Measurements from ENCODE around the gene CCDC27.
"Not testable (repeated sequence)": the region's sequence is repeated elsewhere in the genome, so short reads cannot be mapped to it uniquely, and the experiment has no call there.

CCDC27 gene

DNA sequence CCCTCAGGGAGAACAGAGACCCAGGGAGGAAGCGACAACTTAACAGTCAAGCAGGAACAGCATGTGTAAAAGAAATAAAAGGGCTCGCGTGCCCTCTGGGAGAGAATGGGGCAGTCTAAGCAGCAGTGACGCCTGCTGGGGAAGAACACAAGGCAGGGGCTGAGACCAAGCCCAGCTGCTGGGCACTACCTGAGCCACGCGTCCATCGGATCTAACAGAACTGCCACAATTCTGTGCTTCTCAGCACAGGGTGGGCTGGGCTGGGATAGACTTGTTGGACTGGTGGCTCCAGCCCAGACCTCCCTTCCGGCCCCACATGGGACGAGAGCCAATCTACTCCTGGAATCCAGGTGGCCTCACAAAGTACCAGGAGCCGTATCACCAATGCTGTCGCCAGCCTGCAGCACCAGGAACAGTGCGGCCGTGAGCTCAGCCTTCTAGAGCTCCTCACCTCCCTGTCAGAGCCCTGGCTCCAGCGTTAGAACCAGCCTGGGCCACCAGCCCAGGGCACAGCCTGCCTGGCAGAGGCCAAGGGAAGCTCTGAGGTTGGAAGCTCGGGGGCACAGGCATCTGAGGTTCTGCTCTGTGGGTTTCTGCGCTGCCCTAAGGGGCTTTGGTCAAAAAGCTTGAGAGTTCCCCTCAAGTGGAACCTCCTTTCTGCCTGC is 36.6 kb downstream of the CCDC27 start:
- no peak for DNase-seq (ENCODE audit: extremely low read depth in 1 of 2, low read depth in 1 of 2)

DNA sequence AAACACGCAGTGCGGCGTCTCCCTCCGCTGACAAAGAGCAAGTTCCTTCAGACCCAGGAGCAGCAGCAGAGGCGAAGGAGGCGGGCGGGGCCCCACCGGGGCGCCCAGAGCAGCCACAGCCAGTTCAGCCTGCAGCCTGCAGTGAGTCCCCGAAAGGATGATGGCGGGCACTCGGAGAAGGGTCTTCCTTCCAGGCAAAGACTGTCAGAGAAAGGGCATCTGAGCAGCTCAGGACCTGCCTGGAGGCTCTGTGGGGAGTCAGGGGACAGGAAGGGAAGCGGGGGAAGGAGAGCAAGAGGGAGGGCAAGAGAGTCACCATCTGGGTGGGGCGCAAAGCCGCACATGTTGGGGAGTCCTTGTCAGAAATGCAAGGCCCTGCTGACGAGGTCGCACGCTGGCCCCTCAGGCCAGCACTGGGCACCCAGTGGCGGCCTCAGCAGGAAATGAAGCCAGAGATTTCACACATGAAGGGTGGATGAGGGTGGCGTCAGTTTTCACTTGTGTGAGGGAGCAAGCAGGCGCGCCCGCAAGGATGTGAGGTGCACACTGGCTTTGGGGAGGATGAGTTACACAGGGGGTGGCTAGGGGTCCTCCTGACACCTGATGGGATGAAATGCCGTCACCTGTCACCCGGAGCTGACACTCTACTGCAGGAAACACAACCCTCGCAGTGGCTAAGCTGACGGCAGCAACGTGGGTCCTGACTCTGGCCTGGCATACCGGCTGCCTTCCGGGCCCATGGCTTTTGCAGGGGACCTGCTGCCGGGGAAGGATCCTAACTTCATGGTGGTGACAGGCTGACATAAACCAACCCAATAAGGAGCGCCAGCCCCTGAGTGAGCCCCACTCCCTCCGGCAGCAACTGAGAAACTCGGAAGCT is 37.4 kb downstream of the CCDC27 start:
- DNase-seq (ENCODE audit: extremely low read depth in 1 of 2, low read depth in 1 of 2) = no peak

DNA sequence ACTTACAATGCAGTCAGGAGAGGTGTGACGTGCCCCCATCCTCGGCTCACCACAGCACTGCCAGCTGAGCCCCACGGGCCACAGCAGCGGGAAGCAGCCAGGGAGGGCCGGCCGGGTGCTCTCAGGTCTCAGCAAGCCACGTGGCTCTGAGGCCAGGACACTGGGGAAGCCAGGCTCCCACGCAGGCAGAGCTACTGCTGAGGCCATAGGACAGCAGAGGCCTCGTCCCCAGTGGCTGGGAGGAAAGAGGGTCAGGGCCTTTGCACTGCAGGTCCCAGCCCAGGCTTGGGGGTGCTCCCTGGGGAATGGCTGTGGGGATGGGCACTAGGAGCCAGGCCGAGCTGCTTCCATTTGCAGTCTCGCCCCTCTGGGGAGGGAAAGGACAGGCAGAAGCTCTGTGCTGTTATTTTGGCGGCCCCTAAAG is 38.3 kb downstream of the CCDC27 start:
- no peak for DNase-seq (ENCODE audit: extremely low read depth in 1 of 2, low read depth in 1 of 2)

DNA sequence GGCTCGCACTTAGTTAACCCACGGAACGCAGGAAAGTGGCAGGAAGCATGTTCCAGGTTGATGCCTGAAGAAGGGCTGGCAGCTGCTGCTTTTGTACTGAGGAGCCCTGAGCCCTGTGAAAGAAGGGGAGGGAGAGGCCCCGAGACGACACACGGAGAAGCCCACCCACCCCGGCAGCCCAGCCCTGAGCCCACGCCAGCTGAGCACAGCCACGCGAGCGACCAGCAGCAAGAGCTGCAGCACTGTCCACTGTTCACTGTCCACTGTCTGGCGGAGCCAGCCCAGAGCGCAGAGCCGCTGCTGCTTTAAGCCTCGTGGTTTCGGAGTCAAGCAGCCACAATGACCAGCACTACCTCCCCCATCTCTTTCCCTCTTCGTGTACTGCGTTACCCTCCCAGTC is 38.7 kb downstream of the CCDC27 start:
- DNase-seq (ENCODE audit: extremely low read depth in 1 of 2, low read depth in 1 of 2) = no peak

DNA sequence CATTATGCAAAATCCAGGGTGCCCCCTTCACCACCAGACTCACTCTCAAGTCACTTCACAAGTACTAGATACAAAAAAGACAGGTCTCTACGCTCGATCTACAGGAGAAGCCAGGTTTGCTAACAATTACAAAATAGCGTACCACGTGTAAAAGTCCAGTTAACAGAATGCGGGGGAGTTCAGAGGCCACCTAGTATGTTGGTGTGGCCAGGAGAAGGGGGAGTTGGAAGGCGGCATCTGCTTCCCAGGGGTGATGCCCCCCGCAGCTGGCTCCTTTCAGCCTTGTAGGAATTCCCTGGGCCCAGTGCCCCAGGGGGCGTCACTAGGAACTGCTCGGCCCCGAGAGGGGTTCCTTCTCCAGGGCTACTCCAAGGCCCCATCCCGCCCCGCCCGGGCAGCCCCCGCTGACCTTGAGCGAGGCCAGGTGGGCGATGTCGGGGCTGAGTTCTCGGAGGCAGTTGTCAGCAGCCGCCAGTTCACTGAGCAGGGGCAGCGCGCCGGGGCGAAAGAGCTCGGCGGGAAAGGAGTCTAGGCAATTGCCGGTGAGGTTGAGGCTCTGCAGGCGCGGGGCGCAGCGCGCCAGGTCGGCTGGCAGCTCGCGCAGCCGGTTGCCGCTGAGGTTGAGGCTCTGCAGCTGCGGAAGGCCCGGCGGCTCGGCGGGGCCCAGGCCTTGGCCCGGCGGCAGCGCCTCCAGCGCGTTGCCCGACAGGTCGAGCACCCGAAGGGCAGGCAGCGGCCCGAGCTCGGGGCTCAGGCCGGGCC is 43.4 kb downstream of the CCDC27 start:
- no peak for DNase-seq (ENCODE audit: extremely low read depth in 1 of 2, low read depth in 1 of 2)

DNA sequence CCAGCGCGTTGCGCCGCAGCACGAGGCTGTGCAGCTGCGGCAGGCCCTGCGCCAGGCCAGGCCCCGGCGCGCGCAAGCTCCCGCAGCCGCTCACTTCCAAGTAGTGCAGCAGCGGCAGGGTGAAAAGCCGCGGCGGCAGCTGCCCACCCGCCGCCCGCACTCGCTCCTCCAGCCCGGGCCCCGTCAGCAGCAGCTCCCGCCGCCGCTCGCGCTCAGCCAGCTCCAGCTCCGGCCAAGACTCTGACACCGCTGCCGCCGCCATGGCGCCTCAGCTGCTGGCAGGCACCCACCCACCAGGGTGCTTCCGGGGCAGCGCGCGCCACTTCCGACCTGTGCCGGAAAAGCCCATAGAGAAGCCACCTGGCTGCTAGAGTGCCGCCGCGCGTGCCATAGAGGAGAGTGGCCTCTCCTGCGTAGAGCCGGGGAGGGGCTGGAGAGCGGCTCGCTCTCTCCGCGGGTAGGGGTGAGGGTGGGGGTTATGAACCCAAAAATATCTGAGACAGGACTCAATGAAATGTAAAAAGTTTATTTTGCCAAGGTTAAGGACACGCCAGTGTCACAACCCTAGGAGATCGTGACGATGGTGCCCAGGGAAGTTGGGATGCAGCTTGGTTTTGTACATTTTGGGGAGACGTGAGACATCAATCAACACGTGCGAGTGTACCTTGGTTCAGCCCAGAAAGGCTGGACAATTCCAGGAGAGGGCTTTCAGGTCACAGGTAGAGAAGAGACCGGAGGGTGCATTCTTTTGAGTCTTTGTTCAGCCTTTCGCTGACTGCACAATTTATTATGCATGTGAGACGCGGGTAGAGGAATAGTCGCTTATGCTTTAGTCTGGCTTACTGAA is 44.2 kb downstream of the CCDC27 start, which contains the start of gene LRRC47:
Gene LRRC47 (minus strand): TSS at position 284 of the 847 bp plus-strand sequence. CDS start 22 bp downstream, at position 262.
- DNase-seq (ENCODE audit: extremely low read depth in 1 of 2, low read depth in 1 of 2) = peak; percentile 83 to 91

DNA sequence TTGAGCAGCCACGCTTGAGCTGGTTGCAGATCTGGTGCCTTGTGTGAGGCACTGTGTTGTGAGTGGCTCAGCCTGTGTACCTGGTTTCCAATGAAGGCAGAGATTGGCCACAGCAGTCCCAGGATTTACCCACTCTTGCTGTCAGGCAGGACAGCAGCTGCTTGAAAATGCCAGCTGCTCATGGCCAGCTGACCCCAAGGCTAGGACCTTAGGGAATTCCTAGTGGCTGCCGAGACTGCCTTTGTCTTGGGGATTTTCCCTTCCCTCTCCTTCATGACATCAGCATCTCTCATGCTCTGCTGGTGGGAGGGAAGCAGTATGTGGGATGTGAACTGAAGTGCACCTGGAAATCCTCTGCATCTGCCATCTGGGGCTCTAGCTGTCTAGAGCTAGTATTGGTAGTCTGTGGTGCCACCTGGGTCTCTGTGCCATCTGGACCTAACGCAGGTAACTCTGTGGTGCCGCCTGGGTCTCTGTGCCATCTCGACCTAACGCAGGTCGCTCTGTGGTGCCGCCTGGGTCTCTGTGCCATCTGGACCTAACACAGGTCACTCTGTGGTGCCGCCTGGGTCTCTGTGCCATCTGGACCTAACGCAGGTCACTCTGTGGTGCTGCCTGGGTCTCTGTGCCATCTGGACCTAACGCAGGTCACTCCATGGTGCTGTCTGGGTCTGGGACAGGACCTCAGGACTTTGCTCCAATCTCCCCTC is 47.9 kb downstream of the CCDC27 start:
- DNase-seq (ENCODE audit: extremely low read depth in 1 of 2, low read depth in 1 of 2) = no peak

DNA sequence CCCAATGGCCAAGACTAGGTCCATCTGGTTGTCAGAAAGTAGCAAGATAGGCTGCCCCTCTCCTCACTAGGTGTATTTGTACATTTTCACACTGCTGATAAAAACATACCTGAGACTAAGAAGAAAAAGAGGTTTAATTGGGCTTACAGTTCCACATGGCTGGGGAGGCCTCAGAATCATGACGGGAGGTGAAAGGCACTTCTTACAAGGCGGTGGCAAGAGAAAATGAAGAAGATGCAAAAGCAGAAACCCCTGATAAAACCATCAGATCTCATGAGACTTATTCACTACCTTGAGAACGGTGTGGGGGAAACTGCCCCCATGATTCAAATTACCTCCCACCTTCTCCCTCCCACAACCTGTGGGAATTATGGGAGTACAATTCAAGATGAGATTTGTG is 48.5 kb downstream of the CCDC27 start:
- DNase-seq (ENCODE audit: extremely low read depth in 1 of 2, low read depth in 1 of 2) = peak in 1 of 2 donors; percentile 16

DNA sequence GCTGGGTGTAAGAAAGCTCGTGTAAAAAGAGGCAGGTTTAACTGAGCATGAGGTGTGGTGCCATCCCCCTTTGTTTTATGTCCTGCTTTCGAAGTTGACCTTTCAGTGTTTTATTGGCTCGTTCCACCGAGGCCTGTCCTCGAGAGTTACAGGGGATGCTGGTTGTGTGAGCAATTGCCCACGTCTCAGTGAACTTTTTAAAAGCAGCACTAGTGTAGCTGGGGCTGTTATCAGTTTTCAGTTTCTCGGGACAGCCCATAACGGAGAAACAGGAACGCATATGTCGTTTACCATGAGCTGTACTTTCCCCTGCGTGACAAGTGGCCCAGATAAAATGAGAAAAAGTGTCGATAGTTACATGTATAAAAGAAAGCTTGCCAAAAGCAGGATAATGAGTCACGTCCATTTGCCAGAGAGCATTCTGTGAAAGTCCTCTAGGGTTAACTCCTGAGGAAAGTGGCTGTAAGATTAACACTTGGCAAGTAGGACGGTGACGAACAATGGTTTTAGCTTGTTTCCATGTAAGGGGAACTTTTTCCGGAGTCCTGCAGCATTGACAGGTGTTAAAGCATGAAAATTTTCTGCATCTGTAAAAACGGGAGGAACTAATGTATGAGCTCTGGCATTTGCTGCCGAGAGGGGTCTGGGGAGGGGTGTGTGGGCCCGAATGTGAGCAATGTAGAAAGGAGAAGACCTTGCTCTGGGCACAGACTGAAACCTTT is 51.8 kb downstream of the CCDC27 start:
- no peak for DNase-seq (ENCODE audit: extremely low read depth in 1 of 2, low read depth in 1 of 2)

DNA sequence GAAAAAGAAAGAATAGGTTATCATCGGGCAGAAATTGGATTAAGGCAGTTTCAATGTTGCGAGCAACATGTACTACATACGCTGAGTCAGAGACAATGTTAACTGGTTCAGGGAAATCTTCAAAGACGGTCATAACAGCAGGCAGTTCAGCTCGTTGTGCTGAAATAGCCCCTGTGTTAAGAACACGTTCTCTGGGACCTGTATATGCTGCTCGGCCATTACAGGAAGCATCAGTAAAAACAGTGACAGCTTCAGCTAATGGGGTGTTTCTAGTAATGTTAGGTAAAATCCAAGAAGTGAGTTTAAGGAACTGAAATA is 52.3 kb downstream of the CCDC27 start:
- DNase-seq (ENCODE audit: extremely low read depth in 1 of 2, low read depth in 1 of 2) = not testable (repeated sequence)

DNA sequence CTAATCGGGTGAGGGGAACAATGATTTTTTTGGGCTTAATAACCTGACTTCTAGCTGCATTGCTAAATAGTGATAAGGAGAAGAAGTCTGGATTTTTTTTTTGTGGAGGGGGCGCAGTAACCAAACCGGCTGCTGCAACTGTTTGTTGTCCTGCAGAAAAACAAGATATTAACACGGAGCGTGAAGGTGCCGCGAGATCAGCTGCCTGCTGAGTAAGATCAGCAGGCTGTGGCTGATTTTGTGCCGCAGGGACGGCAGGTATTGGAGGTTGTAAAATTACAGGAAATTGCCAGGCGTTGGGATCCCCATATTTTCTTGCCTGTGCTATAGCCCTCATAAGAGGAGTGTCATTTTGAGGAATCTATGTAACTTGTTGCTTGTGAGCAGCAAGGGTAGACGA is 52.8 kb downstream of the CCDC27 start:
- no peak for DNase-seq (ENCODE audit: extremely low read depth in 1 of 2, low read depth in 1 of 2)

DNA sequence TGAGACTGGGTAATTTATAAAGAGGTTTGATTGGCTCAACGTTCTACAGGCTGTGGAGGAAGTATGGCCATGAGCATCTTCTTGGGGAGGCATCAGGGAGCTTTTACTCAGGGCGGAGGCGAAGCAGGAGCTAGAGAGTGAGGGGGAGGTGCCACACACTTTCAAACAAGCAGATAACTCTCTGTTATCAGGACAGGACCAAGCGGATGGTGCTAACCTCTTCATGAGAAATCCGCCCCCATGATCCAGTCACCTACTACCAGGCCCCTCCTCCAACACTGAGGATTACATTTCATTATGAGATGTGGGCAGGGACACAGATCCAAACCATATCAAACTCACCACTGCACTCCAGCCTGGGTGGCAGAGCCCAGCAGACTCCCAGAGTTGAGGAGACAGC is 55.5 kb downstream of the CCDC27 start:
- DNase-seq (ENCODE audit: extremely low read depth in 1 of 2, low read depth in 1 of 2) = no peak

DNA sequence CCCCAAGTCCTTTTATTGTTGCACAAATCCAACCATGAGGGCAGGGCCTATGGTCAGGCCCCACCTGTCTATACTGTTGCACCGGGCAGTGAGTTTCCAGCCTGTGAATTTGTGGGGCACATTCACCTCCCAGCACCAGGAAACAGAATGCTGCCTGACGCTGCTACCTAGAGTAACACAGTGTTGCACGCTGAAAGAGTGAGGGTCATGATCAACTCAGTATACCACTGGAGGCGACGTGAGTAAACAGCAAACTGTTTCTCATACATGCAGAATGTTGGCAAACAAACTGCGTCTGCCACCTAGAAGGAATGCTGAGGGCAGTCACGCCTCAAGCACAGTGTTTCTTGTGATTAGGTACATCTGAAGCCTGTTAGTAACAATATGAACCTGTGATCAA is 57.4 kb downstream of the CCDC27 start:
- no peak for DNase-seq (ENCODE audit: extremely low read depth in 1 of 2, low read depth in 1 of 2)

DNA sequence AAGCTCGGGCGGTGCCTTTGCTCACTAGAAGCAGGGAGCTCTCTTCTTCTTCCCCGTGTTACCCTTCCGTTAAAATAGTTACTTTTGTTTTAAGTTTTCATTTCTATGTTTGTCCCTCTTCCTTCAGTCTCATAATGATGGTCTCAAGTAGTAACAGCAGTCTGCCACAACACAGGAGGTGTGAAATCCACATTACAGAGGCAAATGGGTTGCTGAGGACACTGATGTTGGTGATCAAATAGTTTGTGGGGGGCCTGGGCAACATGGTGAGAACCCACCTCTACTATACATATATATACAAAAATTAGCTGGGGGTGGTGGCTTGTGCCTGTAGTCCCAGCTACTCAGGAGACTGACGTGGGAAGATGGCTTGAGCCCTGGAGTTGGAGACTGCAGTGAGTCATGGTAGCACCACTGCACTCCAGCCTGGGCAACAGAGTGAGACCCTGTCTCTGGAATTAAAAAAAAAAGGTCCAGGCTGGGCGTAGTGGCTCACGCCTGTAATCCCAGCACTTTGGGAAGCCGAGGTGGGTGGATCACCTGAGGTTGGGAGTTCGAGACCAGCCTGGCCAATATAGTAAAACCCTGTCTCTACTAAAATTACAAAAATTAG is 58.0 kb downstream of the CCDC27 start:
- not testable (repeated sequence) for DNase-seq (ENCODE audit: extremely low read depth in 1 of 2, low read depth in 1 of 2)

DNA sequence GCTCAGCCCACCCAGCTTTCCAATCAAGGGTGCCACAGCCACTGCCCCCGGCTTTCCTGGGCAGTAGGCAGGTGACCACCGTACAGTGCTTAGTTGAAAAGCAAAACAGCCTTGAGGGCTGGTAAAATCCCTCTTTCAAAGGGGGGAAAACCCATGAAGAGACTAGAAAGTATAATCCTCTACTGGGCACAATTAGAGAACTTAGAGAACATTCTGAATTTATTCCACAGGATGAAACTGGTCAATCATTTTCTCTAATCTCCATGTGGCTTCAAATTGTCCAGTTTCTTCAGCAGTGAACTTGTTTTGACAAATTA is 59.3 kb downstream of the CCDC27 start:
- DNase-seq (ENCODE audit: extremely low read depth in 1 of 2, low read depth in 1 of 2) = no peak

DNA sequence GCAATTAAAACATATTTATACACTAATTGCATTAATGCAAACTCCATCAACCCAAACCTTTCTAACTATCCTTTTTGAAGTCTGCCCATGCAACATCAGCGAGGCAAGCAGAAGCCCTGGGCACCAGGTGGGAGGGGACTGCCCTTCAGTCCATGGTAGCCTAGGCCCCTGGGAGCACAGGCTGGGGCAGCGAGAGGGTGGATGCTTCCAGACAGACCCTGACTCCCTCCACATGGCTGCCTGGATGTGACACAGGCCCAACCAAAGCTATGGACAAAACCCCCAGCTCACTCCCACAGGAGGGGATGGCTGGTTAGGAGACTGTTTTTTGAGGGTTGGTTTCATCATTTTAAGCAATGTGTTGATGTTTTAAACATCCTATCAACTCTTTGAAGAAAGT is 61.8 kb downstream of the CCDC27 start:
- no peak for DNase-seq (ENCODE audit: extremely low read depth in 1 of 2, low read depth in 1 of 2)

DNA sequence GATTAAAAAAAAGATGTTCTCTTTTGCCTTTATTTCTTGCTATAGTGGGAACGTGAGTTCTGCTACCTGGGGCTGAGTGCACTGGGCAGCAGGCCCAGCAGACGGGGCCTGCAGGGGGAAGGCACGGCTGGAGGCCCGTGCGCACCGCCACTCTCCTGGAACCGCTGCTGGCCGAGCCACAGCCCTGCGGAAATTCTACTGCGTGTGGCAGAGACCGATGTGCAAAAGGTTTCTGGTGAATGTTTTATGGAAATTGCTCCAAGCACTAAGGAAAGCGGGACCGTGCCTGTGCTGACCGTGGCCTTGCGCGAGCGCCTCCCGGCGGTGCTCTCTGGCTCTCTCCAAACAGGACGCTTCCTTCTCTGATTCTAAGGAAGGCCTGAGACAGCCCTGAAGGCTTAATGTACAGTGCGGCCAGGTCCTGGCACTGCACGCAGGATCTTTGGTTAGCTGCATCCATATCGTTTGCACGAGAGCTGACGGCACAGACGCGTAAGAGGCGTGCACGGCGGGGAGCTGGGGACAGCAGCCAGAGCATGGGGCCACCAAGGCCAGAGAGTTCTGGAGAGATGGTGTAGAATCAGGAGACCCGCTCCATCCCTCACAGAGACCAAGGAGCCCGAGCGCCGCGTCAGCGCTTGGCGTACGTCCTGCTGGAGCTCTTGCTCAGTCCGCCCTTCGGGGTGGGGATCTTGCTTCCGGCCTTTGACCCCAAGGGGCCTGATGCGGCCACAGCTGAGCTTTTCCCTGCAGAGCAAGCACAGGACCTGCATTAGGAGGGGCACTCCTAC is 62.7 kb downstream of the CCDC27 start:
- no peak for DNase-seq (ENCODE audit: extremely low read depth in 1 of 2, low read depth in 1 of 2)

All from stimulated activated CD8-positive, alpha-beta memory T cell treated with anti-CD3 and anti-CD28 coated beads, Interleukin-7, amount 100 ng/mL, for 48 hours (primary cell).